ENCODE data around the gene CTSF. TPM values are rescaled to one million over a fixed set of nuclear protein-coding genes. Genes with fewer than 3 reads are reported as not detected.
A peak's percentile ranks its signal among the peaks of the same experiment; 100 is the strongest.

Gene CTSF
- total RNA-seq, 1 experiment from 2014 or later, result 4.9 TPM

- TF ChIP-seq ZBTB43 (CRISPR knock-in tag; IDR thresholded peaks at IDR 0.05) (no peak), USF1 (CRISPR knock-in tag; IDR thresholded peaks at IDR 0.05) (no peak), FOXP4 (CRISPR knock-in tag; IDR thresholded peaks at IDR 0.05) (no peak), ZNF671 (CRISPR knock-in tag; IDR thresholded peaks at IDR 0.05) (no peak)
Observed at GRCh38 chr11:66529655-66530054, 38.8 kb downstream of the CTSF start (continued).

GRCh38 chr11:66529069-66529468 is 39.3 kb downstream of the CTSF start:
- TF ChIP-seq USF2 (CRISPR knock-in tag; IDR thresholded peaks at IDR 0.05) (peak; percentile 77), SMAD3 (CRISPR knock-in tag; IDR thresholded peaks at IDR 0.05; ENCODE audit: borderline replicate concordance) (no peak), USF1 (CRISPR knock-in tag; IDR thresholded peaks at IDR 0.05) (peak; percentile 61), TEAD4 (CRISPR knock-in tag; IDR thresholded peaks at IDR 0.05) (no peak), AFF4 (CRISPR knock-in tag; IDR thresholded peaks at IDR 0.05; ENCODE audit: borderline replicate concordance) (no peak)
- Mint-ChIP-seq H3K27ac (peak overlapping the region; percentile 86; the same call in 1 of the 2 replicates), H3K4me1 (peaks cover 3% of the 10 kb centered on the region), H3K9me3 (no peaks in the 10 kb centered on the region), H3K4me3 (no peak overlapping the region), H3K27me3 (ENCODE audit: low read depth) (no peaks in the 10 kb centered on the region), H3K36me3 (peaks cover 5% of the 10 kb centered on the region; the same call in 1 of the 2 replicates)
- DNase-seq (ENCODE audit: low spot score), result peak; percentile 25
- peak; percentile 80 for ATAC-seq
- ChIA-PET POLR2A (no interaction called here), CTCF (interaction anchor here (1.4 kb wide), 1 partner anchor 149 kb away, joined by 6 read pairs; no protein-coding TSS in a partner anchor)

- no peak for ATAC-seq
- Mint-ChIP-seq H3K4me3 (no peak overlapping the region), H3K4me1 (peaks cover 3% of the 10 kb centered on the region), H3K27me3 (ENCODE audit: low read depth) (no peaks in the 10 kb centered on the region), H3K27ac (no peak overlapping the region), H3K9me3 (no peaks in the 10 kb centered on the region), H3K36me3 (peaks cover 25% of the 10 kb centered on the region)
- ChIA-PET POLR2A (no interaction called here), CTCF (no interaction called here)
- DNase-seq (ENCODE audit: low spot score), result no peak
- TF ChIP-seq CREB1 (CRISPR knock-in tag; IDR thresholded peaks at IDR 0.05) (no peak), NR1H2 (CRISPR knock-in tag; IDR thresholded peaks at IDR 0.05) (no peak), MLX (CRISPR knock-in tag; IDR thresholded peaks at IDR 0.05) (no peak), ZNF512 (CRISPR knock-in tag; IDR thresholded peaks at IDR 0.05; ENCODE audit: borderline replicate concordance) (no peak), JAZF1 (CRISPR knock-in tag; IDR thresholded peaks at IDR 0.05) (no peak), MAX (CRISPR knock-in tag; IDR thresholded peaks at IDR 0.05) (no peak), STAT6 (CRISPR knock-in tag; conservative IDR thresholded peaks at IDR 0.05; ENCODE audit: low read depth) (no peak), GABPB1 (CRISPR knock-in tag; IDR thresholded peaks at IDR 0.05) (no peak)
Observed at GRCh38 chr11:66524304-66525040, 43.9 kb downstream of the CTSF start.

Data from WTC11 (cell line).